ENCODE results near the gene UGT1A3.

GRCh38 chr2:233692648-233693047 lies 36.2 kb upstream of the UGT1A3 start, which contains the start of gene UGT1A6:
- no peak for TF ChIP-seq REST (IDR thresholded peaks at IDR 0.05; ENCODE audit: insufficient read depth in 1 of 2, low read depth in 2 of 2, low read length in 2 of 2)
- TF ChIP-seq TAF1 (IDR thresholded peaks at IDR 0.05; ENCODE audit: borderline replicate concordance, insufficient read depth, low read length), result no peak
- TF ChIP-seq FOXP2 (optimal IDR thresholded peaks at IDR 0.05; ENCODE audit: borderline replicate concordance, extremely low read depth, extremely low read length, insufficient read depth), result no peak
